ENCODE results near the gene TC2N.

DNA sequence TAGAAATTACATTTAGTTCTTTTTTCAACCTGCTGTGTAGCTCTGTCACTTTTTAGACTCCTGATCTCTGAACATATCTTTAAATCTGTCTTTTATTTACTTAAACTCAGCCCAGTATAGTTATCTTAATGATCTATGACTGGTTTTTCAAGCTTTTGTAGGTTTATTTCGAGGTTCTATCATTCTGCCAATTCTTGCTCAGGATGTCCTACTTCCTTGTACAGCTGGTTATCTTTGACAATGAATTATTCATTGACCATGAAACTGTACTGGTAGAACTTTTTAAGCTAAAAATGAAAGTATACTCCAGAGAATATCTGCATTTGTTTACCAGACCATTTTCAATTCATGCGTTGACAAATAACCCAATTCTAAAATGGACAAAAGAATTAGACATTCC is 37.8 kb downstream of the TC2N start:
- TF ChIP-seq, protein P1, sequence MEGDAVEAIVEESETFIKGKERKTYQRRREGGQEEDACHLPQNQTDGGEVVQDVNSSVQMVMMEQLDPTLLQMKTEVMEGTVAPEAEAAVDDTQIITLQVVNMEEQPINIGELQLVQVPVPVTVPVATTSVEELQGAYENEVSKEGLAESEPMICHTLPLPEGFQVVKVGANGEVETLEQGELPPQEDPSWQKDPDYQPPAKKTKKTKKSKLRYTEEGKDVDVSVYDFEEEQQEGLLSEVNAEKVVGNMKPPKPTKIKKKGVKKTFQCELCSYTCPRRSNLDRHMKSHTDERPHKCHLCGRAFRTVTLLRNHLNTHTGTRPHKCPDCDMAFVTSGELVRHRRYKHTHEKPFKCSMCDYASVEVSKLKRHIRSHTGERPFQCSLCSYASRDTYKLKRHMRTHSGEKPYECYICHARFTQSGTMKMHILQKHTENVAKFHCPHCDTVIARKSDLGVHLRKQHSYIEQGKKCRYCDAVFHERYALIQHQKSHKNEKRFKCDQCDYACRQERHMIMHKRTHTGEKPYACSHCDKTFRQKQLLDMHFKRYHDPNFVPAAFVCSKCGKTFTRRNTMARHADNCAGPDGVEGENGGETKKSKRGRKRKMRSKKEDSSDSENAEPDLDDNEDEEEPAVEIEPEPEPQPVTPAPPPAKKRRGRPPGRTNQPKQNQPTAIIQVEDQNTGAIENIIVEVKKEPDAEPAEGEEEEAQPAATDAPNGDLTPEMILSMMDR (IDR thresholded peaks at IDR 0.05; ENCODE audit: low read length), result no peak
- TF ChIP-seq EZH2phosphoT487 (IDR thresholded peaks at IDR 0.05; ENCODE audit: low read length), result no peak
- no peak for TF ChIP-seq EZH2 (optimal IDR thresholded peaks at IDR 0.05; ENCODE audit: low read depth, low read length)

Measured in MM.1S (cell line).